Activated T-cell treated with anti-CD3 and anti-CD28 coated beads, Interleukin-2, amount 50 U/mL, for 72 hours (primary cell): ENCODE results near the gene CT45A10. TPM values are rescaled to one million over a fixed set of nuclear protein-coding genes. Genes with fewer than 3 reads are reported as not detected.
"Not testable (repeated sequence)": the region's sequence is repeated elsewhere in the genome, so short reads cannot be mapped to it uniquely, and the experiment has no call there.

Experiments used
- ATAC-seq, 2 donors: fragments of 150-1000 bp; cut with Tn5 transposase; replicated peaks in 1 of 2; 2 replicates each; pipeline ENCODE4 v1.10.0; 2021; ENCODE audit warnings: moderate library complexity in 2 of 2, mild to moderate bottlenecking in 1 of 2
- DNase-seq, 2 donors: peaks; one replicate each; pipeline ENCODE4 v3.0.0; 2021 to 2022; ENCODE audit warnings: mixed read lengths in 1 of 2
- H3K27ac Mint-ChIP-seq: one replicate; pipeline ENCODE4 v1.8.0; 2022; ENCODE audit warnings: mild to moderate bottlenecking, moderate library complexity, mixed read lengths
- H3K27me3 Mint-ChIP-seq: one replicate; pipeline ENCODE4 v1.8.0; 2022; ENCODE audit warnings: low read depth, mixed read lengths
- H3K36me3 Mint-ChIP-seq, 2 donors: one replicate each; pipeline ENCODE4 v1.8.0; 2022; ENCODE audit warnings: mixed read lengths in 2 of 2, mild to moderate bottlenecking in 1 of 2; ENCODE audit not compliant: insufficient read depth in 2 of 2
- H3K4me1 Mint-ChIP-seq: one replicate; pipeline ENCODE4 v1.8.0; 2022; ENCODE audit warnings: low read depth, mixed read lengths
- H3K4me3 Mint-ChIP-seq, 2 donors: one replicate each; pipeline ENCODE4 v1.8.0; 2022; ENCODE audit warnings: mild to moderate bottlenecking in 2 of 2, mixed read lengths in 2 of 2, moderate library complexity in 2 of 2
- H3K9me3 Mint-ChIP-seq, 2 donors: one replicate each; pipeline ENCODE4 v1.8.0; 2022; ENCODE audit warnings: mixed read lengths in 2 of 2
- total RNA-seq, 2 donors: library from RNA; stranded (reverse); gene quantifications; one replicate each; pipeline ENCODE4 v1.2.3, GENCODE V29; 2022

CT45A10 gene
- total RNA-seq, 2 donors from 2014 or later, result not detected

GRCh38 chrX:135854438-135854837 is 38.8 kb downstream of the CT45A10 start, which contains the start of gene CT45A8:
Gene CT45A8 (minus strand): TSS chrX:135854538. CDS start chrX:135850783, 3,755 bp downstream.
- DNase-seq, H3K36me3 Mint-ChIP-seq, H3K27ac Mint-ChIP-seq, H3K4me3 Mint-ChIP-seq, H3K9me3 Mint-ChIP-seq, H3K27me3 Mint-ChIP-seq, H3K4me1 Mint-ChIP-seq, ATAC-seq: not testable (repeated sequence)

- ATAC-seq, DNase-seq, H3K27me3 Mint-ChIP-seq, H3K4me1 Mint-ChIP-seq, H3K36me3 Mint-ChIP-seq, H3K4me3 Mint-ChIP-seq, H3K27ac Mint-ChIP-seq, H3K9me3 Mint-ChIP-seq: not testable (repeated sequence)
Measured at GRCh38 chrX:135837180-135837579, 56.1 kb downstream of the CT45A10 start, which contains the start of gene CT45A7. Gene CT45A7 (minus strand): TSS chrX:135837280. CDS start chrX:135833533, 3,747 bp downstream.

Other genes with a start within 250 kb of the CT45A10 start
- gene CT45A1, start 179.8 kb downstream of the CT45A10 start, total RNA-seq, result not detected
- gene CT45A3, start 125.3 kb downstream of the CT45A10 start, total RNA-seq, result not detected
- under 1 TPM in 1 of 2 donors, not detected in 1; 0.35 TPM for gene CT45A5, start 107.9 kb downstream of the CT45A10 start, total RNA-seq
- not detected for gene CT45A6, start 90.7 kb downstream of the CT45A10 start, total RNA-seq
- not detected for gene CT45A2, start 73.4 kb downstream of the CT45A10 start, total RNA-seq
- not detected for gene CT45A7, start 56.2 kb downstream of the CT45A10 start, total RNA-seq
- not detected for gene CT45A8, start 38.9 kb downstream of the CT45A10 start, total RNA-seq
- not detected for gene CT45A9, start 21.6 kb downstream of the CT45A10 start, total RNA-seq
- gene SAGE1, start 272 bp upstream of the CT45A10 start, total RNA-seq, result not detected
- gene MMGT1, start 80.5 kb upstream of the CT45A10 start, total RNA-seq, result 10 to 100 TPM; 20.1 to 21.7 TPM
- gene SLC9A6, start 92.0 kb upstream of the CT45A10 start, total RNA-seq, result 10 to 100 TPM; 11.4 to 12.2 TPM